Ishikawa (cell line): ENCODE results near the gene TRANK1.
A peak's percentile ranks its signal among the peaks of the same experiment; 100 is the strongest.

Experiments used
- CEBPB ChIP-seq: IDR thresholded peaks from 2 replicates; pipeline ENCODE4 v1.6.1; 2012
- CREB1 ChIP-seq: IDR thresholded peaks from 2 replicates; pipeline ENCODE4 v1.6.1; 2012; ENCODE audit warnings: low read depth
- EP300 ChIP-seq: IDR thresholded peaks from 2 replicates; pipeline ENCODE4 v1.6.1; 2012; ENCODE audit warnings: borderline replicate concordance
- FOXM1 ChIP-seq: IDR thresholded peaks from 2 replicates; pipeline ENCODE4 v1.6.1; 2012; ENCODE audit warnings: low read depth, borderline replicate concordance
- NFIC ChIP-seq: IDR thresholded peaks from 2 replicates; pipeline ENCODE4 v1.6.1; 2012
- RAD21 ChIP-seq: IDR thresholded peaks from 2 replicates; pipeline ENCODE4 v1.6.1; 2012; ENCODE audit warnings: low read depth
- TAF1 ChIP-seq: IDR thresholded peaks from 2 replicates; pipeline ENCODE4 v1.6.1; 2012; ENCODE audit warnings: low read depth, mild to moderate bottlenecking
- TCF12 ChIP-seq: IDR thresholded peaks from 2 replicates; pipeline ENCODE4 v1.6.1; 2012; ENCODE audit warnings: low read depth
- TEAD4 ChIP-seq: IDR thresholded peaks from 2 replicates; pipeline ENCODE4 v1.6.1; 2012
- YY1 ChIP-seq: IDR thresholded peaks from 2 replicates; pipeline ENCODE4 v1.6.1; 2012; ENCODE audit warnings: low read depth
- ZBTB7A ChIP-seq: IDR thresholded peaks from 2 replicates; pipeline ENCODE4 v1.6.1; 2012; ENCODE audit warnings: low read depth
- TF ChIP-seq, protein P1 (sequence below): IDR thresholded peaks from 2 replicates; pipeline ENCODE4 v1.6.1; 2012; ENCODE audit warnings: low read depth, mild to moderate bottlenecking
- TF ChIP-seq, protein P2 (sequence below): IDR thresholded peaks from 2 replicates; pipeline ENCODE4 v1.6.1; 2012

DNA sequence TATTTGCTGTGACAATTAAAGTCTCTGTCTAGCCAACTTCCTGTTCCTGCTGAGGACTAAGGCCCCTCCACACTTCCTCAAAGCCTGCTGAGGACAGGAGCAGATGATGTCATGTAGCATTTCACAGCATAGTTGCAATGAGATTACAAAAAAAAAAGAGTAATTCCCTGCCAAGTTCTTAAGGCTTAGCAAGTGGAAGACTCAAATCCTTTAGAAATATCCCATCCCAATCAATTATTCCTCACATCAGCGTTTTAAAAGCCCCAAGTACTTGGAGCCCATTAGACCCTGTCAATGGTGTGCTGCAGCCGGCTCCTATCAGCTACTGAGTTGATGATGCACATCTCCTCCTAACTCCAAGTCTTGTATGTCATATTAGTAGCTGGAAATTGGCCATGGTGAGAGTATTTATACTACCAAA lies 51.7 kb downstream of the TRANK1 start:
- TF ChIP-seq, protein P1, sequence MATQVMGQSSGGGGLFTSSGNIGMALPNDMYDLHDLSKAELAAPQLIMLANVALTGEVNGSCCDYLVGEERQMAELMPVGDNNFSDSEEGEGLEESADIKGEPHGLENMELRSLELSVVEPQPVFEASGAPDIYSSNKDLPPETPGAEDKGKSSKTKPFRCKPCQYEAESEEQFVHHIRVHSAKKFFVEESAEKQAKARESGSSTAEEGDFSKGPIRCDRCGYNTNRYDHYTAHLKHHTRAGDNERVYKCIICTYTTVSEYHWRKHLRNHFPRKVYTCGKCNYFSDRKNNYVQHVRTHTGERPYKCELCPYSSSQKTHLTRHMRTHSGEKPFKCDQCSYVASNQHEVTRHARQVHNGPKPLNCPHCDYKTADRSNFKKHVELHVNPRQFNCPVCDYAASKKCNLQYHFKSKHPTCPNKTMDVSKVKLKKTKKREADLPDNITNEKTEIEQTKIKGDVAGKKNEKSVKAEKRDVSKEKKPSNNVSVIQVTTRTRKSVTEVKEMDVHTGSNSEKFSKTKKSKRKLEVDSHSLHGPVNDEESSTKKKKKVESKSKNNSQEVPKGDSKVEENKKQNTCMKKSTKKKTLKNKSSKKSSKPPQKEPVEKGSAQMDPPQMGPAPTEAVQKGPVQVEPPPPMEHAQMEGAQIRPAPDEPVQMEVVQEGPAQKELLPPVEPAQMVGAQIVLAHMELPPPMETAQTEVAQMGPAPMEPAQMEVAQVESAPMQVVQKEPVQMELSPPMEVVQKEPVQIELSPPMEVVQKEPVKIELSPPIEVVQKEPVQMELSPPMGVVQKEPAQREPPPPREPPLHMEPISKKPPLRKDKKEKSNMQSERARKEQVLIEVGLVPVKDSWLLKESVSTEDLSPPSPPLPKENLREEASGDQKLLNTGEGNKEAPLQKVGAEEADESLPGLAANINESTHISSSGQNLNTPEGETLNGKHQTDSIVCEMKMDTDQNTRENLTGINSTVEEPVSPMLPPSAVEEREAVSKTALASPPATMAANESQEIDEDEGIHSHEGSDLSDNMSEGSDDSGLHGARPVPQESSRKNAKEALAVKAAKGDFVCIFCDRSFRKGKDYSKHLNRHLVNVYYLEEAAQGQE = no peak
- TF ChIP-seq RAD21 = no peak
- no peak for TF ChIP-seq CREB1
- no peak for TF ChIP-seq YY1
- peak; percentile 56; the same call in 1 of the 2 replicates for TF ChIP-seq EP300
- peak; percentile 45 for TF ChIP-seq TEAD4
- TF ChIP-seq, protein P2, sequence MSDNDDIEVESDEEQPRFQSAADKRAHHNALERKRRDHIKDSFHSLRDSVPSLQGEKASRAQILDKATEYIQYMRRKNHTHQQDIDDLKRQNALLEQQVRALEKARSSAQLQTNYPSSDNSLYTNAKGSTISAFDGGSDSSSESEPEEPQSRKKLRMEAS = no peak
- TF ChIP-seq CEBPB = no peak
- no peak for TF ChIP-seq TAF1
- no peak for TF ChIP-seq ZBTB7A
- peak; percentile 63 for TF ChIP-seq NFIC
- no peak for TF ChIP-seq TCF12
- no peak for TF ChIP-seq FOXM1
